Adrenal gland (tissue), 5 donors: ENCODE data around the gene FAM210A.
A peak's percentile ranks its signal among the peaks of the same experiment; 100 is the strongest.

Source experiments
- CTCF ChIP-seq, 6 experiments: fragments of 450-650 bp in 4 of 6; fragments of 200-600 bp in 2 of 6; sonication (generic) in 1 of 6; IDR thresholded peaks; 1 replicate in 5 of 6; 2 replicates in 1 of 6; pipeline versions ENCODE4 v1.5.1 to v1.8.0; 2016 to 2021; ENCODE audit warnings: antibody characterized with exemption in 6 of 6, mild to moderate bottlenecking in 2 of 6, moderate library complexity in 1 of 6
- POLR2A ChIP-seq, 2 donors: fragments of 450-650 bp; IDR thresholded peaks; one replicate each; pipeline ENCODE4 v1.6.1; 2017; ENCODE audit warnings: antibody characterized with exemption in 2 of 2, mild to moderate bottlenecking in 2 of 2, moderate library complexity in 1 of 2
- donor health status: DM: no; HTN: no; CAD: no.

GRCh38 chr18:13726232-13726971 lies at the start of gene FAM210A, which contains the start of gene RNMT:
- TF ChIP-seq POLR2A (IDR thresholded peaks at IDR 0.05) (peak; percentile 29 to 84), CTCF (IDR thresholded peaks at IDR 0.05) (no peak)
